ENCODE measurements around the gene ARHGAP40. TPM values are rescaled to one million over a fixed set of nuclear protein-coding genes. Genes with fewer than 3 reads are reported as not detected.
"Not testable (repeated sequence)": the region's sequence is repeated elsewhere in the genome, so short reads cannot be mapped to it uniquely, and the experiment has no call there.

Gene ARHGAP40
- total RNA-seq, 1 donor from 2014 or later, result not detected

- H3K27ac Mint-ChIP-seq; H3K36me3 Mint-ChIP-seq (ENCODE audit: low read depth); H3K4me1 Mint-ChIP-seq (ENCODE audit: low read depth); H3K9me3 Mint-ChIP-seq; DNase-seq (ENCODE audit: low spot score); H3K27me3 Mint-ChIP-seq (ENCODE audit: insufficient read depth); H3K4me3 Mint-ChIP-seq; intact Hi-C loops (cut with micrococcal nuclease): not testable (repeated sequence)
These were observed 9.2 kb upstream of the ARHGAP40 start for GRCh38 chr20:38592411-38592790.

GRCh38 chr20:38594281-38594680 lies 7.3 kb upstream of the ARHGAP40 start:
- H3K4me3 Mint-ChIP-seq; DNase-seq (ENCODE audit: low spot score); H3K27ac Mint-ChIP-seq; H3K36me3 Mint-ChIP-seq (ENCODE audit: low read depth); intact Hi-C loops (cut with micrococcal nuclease); H3K27me3 Mint-ChIP-seq (ENCODE audit: insufficient read depth); H3K9me3 Mint-ChIP-seq; H3K4me1 Mint-ChIP-seq (ENCODE audit: low read depth): not testable (repeated sequence)

- H3K27me3 Mint-ChIP-seq (ENCODE audit: insufficient read depth), result peaks cover 12% of the 10 kb centered on the region
These were observed 5.7 kb upstream of the ARHGAP40 start for GRCh38 chr20:38595886-38596285.

GRCh38 chr20:38599410-38599882 lies 2.2 kb upstream of the ARHGAP40 start:
- H3K4me1 Mint-ChIP-seq (ENCODE audit: low read depth), result peaks cover 7% of the 10 kb centered on the region
- no peaks in the 10 kb centered on the region for H3K9me3 Mint-ChIP-seq
- intact Hi-C loops (cut with micrococcal nuclease), result no loop called here
- DNase-seq (ENCODE audit: low spot score), result no peak
- no peaks in the 10 kb centered on the region for H3K36me3 Mint-ChIP-seq (ENCODE audit: low read depth)
- H3K27me3 Mint-ChIP-seq (ENCODE audit: insufficient read depth), result peaks cover 35% of the 10 kb centered on the region
- H3K27ac Mint-ChIP-seq, result no peak overlapping the region
- H3K4me3 Mint-ChIP-seq, result no peak overlapping the region

More at GRCh38 chr20:38595886-38596285, 5.7 kb upstream of the ARHGAP40 start:
- H3K4me1 Mint-ChIP-seq (ENCODE audit: low read depth); intact Hi-C loops (cut with micrococcal nuclease); H3K27ac Mint-ChIP-seq; H3K4me3 Mint-ChIP-seq; H3K36me3 Mint-ChIP-seq (ENCODE audit: low read depth); H3K9me3 Mint-ChIP-seq; DNase-seq (ENCODE audit: low spot score): not testable (repeated sequence)

GRCh38 chr20:38600057-38600456 lies 1.6 kb upstream of the ARHGAP40 start:
- H3K27ac Mint-ChIP-seq, result no peak overlapping the region

DNA sequence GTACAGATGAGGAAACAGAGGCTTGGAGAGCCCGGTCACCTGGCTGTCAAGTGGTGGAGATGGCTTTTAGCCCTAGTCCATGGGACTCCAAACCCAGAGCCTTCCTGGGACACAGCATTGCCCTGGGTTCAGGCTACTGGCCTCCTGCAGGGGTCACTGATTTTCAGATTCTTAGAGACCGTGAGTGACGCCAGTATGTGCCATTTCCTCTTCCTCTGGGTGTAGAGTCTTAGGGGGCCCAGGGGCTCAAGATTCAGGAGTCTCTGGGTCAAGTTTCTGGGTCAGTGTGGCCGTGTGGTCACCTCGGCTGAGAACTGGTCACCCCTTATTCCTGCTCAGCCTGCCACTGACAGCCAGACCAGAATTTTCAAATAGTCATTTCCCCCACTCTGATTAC lies 574 bp downstream of the ARHGAP40 start:
- H3K4me3 Mint-ChIP-seq, result no peak overlapping the region
- peaks cover 7% of the 10 kb centered on the region for H3K4me1 Mint-ChIP-seq (ENCODE audit: low read depth)
- no peak for DNase-seq (ENCODE audit: low spot score)
- peaks cover 53% of the 10 kb centered on the region for H3K27me3 Mint-ChIP-seq (ENCODE audit: insufficient read depth)
- intact Hi-C loops (cut with micrococcal nuclease), result no loop called here
- no peaks in the 10 kb centered on the region for H3K9me3 Mint-ChIP-seq
- H3K27ac Mint-ChIP-seq, result no peak overlapping the region
- no peaks in the 10 kb centered on the region for H3K36me3 Mint-ChIP-seq (ENCODE audit: low read depth)

More at GRCh38 chr20:38600057-38600456, 1.6 kb upstream of the ARHGAP40 start:
- Mint-ChIP-seq H3K27me3 (ENCODE audit: insufficient read depth) (peaks cover 38% of the 10 kb centered on the region), H3K4me3 (no peak overlapping the region), H3K36me3 (ENCODE audit: low read depth) (no peaks in the 10 kb centered on the region), H3K9me3 (no peaks in the 10 kb centered on the region), H3K4me1 (ENCODE audit: low read depth) (peaks cover 7% of the 10 kb centered on the region)
- intact Hi-C loops (cut with micrococcal nuclease), result no loop called here
- no peak for DNase-seq (ENCODE audit: low spot score)

- no peak for DNase-seq (ENCODE audit: low spot score)
- Mint-ChIP-seq H3K9me3 (no peaks in the 10 kb centered on the region), H3K27me3 (ENCODE audit: insufficient read depth) (peaks cover 57% of the 10 kb centered on the region), H3K4me3 (no peak overlapping the region), H3K36me3 (ENCODE audit: low read depth) (no peaks in the 10 kb centered on the region), H3K4me1 (ENCODE audit: low read depth) (peaks cover 7% of the 10 kb centered on the region), H3K27ac (no peak overlapping the region)
- intact Hi-C loops (cut with micrococcal nuclease), result no loop called here
These were observed 1.7 kb downstream of the ARHGAP40 start for GRCh38 chr20:38603286-38603685.

DNA sequence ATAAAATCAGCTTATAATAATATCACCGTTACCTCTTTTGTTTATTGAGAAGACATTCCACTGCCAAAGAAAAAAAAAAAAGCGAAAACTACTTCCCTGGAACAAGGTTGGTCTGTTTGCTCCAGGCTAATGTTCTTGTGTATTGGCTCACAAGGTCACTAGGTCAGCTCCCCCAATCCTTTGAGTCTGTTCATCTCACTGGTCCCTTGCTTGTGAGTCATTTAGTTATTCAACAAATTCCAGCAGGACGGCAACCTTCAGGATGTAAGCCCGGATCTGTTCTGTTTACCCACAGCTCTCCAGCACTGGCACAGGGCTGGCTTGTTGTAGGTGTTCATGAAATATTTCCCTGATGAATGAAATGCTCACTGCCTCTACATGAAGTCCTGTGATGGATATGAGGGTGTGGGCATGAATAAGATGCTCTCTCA lies 3.3 kb downstream of the ARHGAP40 start:
- intact Hi-C loops (cut with micrococcal nuclease), result no loop called here
- no peak overlapping the region for H3K27ac Mint-ChIP-seq
- H3K4me3 Mint-ChIP-seq, result no peak overlapping the region
- peaks cover 58% of the 10 kb centered on the region for H3K27me3 Mint-ChIP-seq (ENCODE audit: insufficient read depth)
- H3K9me3 Mint-ChIP-seq, result no peaks in the 10 kb centered on the region
- peaks cover 7% of the 10 kb centered on the region for H3K4me1 Mint-ChIP-seq (ENCODE audit: low read depth)
- no peak for DNase-seq (ENCODE audit: low spot score)
- H3K36me3 Mint-ChIP-seq (ENCODE audit: low read depth), result no peaks in the 10 kb centered on the region

DNA sequence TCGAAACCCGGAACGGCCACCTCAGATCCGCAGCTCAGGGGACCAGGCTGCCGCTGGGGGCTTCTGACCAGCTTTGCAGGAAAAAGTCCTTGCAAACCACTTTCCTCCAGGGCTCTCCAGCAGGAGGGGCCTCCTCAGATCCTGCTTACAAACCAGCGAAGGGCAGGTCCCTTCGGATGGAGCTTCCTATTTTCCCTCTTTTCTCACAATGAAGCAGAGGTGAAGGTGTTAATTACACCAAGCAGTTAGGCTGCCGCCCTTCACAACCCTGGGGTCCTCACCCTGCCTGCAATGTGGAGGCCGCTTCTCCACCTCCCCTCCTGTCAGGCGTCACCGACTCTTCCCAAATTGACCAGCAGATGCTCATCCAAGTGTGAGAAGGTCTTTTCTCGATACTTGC lies 5.7 kb downstream of the ARHGAP40 start:
- Mint-ChIP-seq H3K4me1 (ENCODE audit: low read depth) (no peaks in the 10 kb centered on the region), H3K36me3 (ENCODE audit: low read depth) (no peaks in the 10 kb centered on the region), H3K9me3 (no peaks in the 10 kb centered on the region), H3K27ac (no peak overlapping the region), H3K4me3 (no peak overlapping the region), H3K27me3 (ENCODE audit: insufficient read depth) (peaks cover 47% of the 10 kb centered on the region)
- intact Hi-C loops (cut with micrococcal nuclease), result no loop called here
- DNase-seq (ENCODE audit: low spot score), result no peak

- peaks cover 43% of the 10 kb centered on the region for H3K27me3 Mint-ChIP-seq (ENCODE audit: insufficient read depth)
- intact Hi-C loops (cut with micrococcal nuclease), result no loop called here
- H3K36me3 Mint-ChIP-seq (ENCODE audit: low read depth), result no peaks in the 10 kb centered on the region
- no peaks in the 10 kb centered on the region for H3K9me3 Mint-ChIP-seq
- no peak overlapping the region for H3K27ac Mint-ChIP-seq
- DNase-seq (ENCODE audit: low spot score), result no peak
- H3K4me1 Mint-ChIP-seq (ENCODE audit: low read depth), result no peaks in the 10 kb centered on the region
- H3K4me3 Mint-ChIP-seq, result no peak overlapping the region
These were observed 6.6 kb downstream of the ARHGAP40 start for GRCh38 chr20:38608188-38608587.

DNA sequence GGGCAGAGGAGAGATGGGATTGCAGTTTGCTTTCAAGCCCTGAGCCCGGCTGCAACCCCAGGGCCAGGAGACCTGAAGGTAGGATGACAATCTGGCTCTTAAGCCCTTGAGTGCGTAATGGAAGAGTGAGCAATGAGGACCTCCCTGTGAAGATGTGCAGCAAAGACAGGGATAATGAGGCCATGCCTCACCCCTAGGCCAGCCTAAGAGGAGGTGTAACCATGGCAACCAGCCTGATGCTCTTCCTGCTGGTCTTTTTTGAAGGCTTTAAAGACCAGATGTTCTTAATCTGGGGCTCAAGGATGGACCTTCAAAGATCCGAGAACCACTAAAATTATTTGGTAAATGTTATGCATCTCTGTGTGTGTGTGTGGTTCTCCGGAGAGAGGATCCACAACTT lies 8.2 kb downstream of the ARHGAP40 start:
- intact Hi-C loops (cut with micrococcal nuclease), result no loop called here
- Mint-ChIP-seq H3K4me3 (no peak overlapping the region), H3K27ac (no peak overlapping the region), H3K27me3 (ENCODE audit: insufficient read depth) (peaks cover 36% of the 10 kb centered on the region), H3K36me3 (ENCODE audit: low read depth) (no peaks in the 10 kb centered on the region), H3K4me1 (ENCODE audit: low read depth) (no peaks in the 10 kb centered on the region), H3K9me3 (no peaks in the 10 kb centered on the region)
- DNase-seq (ENCODE audit: low spot score), result no peak

- H3K4me3 Mint-ChIP-seq, result no peak overlapping the region
- no peaks in the 10 kb centered on the region for H3K4me1 Mint-ChIP-seq (ENCODE audit: low read depth)
- intact Hi-C loops (cut with micrococcal nuclease), result no loop called here
- no peaks in the 10 kb centered on the region for H3K9me3 Mint-ChIP-seq
- H3K27me3 Mint-ChIP-seq (ENCODE audit: insufficient read depth), result peaks cover 29% of the 10 kb centered on the region
- no peak for DNase-seq (ENCODE audit: low spot score)
- no peaks in the 10 kb centered on the region for H3K36me3 Mint-ChIP-seq (ENCODE audit: low read depth)
- H3K27ac Mint-ChIP-seq, result no peak overlapping the region
These were observed 8.9 kb downstream of the ARHGAP40 start for GRCh38 chr20:38610521-38610920.

- Mint-ChIP-seq H3K4me1 (ENCODE audit: low read depth) (no peaks in the 10 kb centered on the region), H3K36me3 (ENCODE audit: low read depth) (no peaks in the 10 kb centered on the region), H3K4me3 (no peak overlapping the region), H3K9me3 (no peaks in the 10 kb centered on the region), H3K27ac (no peak overlapping the region), H3K27me3 (ENCODE audit: insufficient read depth) (peaks cover 14% of the 10 kb centered on the region)
- DNase-seq (ENCODE audit: low spot score), result no peak
- intact Hi-C loops (cut with micrococcal nuclease), result no loop called here
These were observed 11.3 kb downstream of the ARHGAP40 start for GRCh38 chr20:38612751-38613515.

GRCh38 chr20:38615283-38615682 lies 13.7 kb downstream of the ARHGAP40 start:
- no peaks in the 10 kb centered on the region for H3K36me3 Mint-ChIP-seq (ENCODE audit: low read depth)
- H3K4me3 Mint-ChIP-seq, result no peak overlapping the region
- H3K27ac Mint-ChIP-seq, result no peak overlapping the region
- H3K4me1 Mint-ChIP-seq (ENCODE audit: low read depth), result no peaks in the 10 kb centered on the region
- peaks cover 12% of the 10 kb centered on the region for H3K27me3 Mint-ChIP-seq (ENCODE audit: insufficient read depth)
- H3K9me3 Mint-ChIP-seq, result no peaks in the 10 kb centered on the region
- intact Hi-C loops (cut with micrococcal nuclease), result no loop called here
- DNase-seq (ENCODE audit: low spot score), result no peak
